Measurements from ENCODE around the gene AMN.

DNA sequence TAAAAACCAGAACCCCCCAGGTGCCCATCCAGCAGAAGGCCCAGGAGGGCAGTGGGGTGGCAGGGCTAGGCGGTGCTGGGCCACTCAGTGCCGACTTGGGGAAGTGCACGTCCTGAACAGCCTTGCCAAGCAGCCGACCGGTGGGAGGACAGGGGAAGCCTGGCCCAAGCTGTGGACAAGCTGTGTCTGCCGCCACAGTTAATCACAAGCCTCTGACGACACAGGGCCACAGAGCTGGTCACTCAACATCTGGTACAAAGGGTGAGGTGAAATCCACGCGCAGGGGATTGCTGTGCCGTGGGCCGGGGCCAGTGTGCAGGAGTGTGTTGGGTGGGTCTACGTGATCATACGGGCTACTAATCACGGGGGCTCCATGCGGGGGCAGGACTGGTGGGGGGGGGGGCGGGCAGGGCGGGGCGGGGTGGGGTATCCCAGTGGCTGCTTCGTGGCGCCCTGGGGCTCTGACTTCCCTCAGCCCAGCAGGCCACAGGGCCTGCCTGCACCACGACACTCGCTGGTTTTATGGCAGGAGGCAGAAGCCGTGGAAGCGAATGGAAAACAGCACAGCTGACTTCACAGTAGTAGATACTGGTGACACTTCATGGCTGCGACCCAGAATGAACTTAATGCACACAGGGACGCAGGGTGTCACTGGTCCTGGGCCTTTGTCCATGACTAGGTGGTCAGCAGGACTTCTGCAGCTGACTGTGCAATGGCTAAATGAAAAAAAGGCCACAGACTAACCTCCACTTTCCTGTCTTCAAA, 10.2 kb downstream of the AMN start:
- no peak for TF ChIP-seq POLR2AphosphoS5 (IDR thresholded peaks at IDR 0.05; ENCODE audit: low read depth, low read length)
- TF ChIP-seq, protein P1, sequence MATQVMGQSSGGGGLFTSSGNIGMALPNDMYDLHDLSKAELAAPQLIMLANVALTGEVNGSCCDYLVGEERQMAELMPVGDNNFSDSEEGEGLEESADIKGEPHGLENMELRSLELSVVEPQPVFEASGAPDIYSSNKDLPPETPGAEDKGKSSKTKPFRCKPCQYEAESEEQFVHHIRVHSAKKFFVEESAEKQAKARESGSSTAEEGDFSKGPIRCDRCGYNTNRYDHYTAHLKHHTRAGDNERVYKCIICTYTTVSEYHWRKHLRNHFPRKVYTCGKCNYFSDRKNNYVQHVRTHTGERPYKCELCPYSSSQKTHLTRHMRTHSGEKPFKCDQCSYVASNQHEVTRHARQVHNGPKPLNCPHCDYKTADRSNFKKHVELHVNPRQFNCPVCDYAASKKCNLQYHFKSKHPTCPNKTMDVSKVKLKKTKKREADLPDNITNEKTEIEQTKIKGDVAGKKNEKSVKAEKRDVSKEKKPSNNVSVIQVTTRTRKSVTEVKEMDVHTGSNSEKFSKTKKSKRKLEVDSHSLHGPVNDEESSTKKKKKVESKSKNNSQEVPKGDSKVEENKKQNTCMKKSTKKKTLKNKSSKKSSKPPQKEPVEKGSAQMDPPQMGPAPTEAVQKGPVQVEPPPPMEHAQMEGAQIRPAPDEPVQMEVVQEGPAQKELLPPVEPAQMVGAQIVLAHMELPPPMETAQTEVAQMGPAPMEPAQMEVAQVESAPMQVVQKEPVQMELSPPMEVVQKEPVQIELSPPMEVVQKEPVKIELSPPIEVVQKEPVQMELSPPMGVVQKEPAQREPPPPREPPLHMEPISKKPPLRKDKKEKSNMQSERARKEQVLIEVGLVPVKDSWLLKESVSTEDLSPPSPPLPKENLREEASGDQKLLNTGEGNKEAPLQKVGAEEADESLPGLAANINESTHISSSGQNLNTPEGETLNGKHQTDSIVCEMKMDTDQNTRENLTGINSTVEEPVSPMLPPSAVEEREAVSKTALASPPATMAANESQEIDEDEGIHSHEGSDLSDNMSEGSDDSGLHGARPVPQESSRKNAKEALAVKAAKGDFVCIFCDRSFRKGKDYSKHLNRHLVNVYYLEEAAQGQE (IDR thresholded peaks at IDR 0.05; ENCODE audit: insufficient read depth in 1 of 2, low read depth in 2 of 2, low read length in 2 of 2): no peak
- TF ChIP-seq TAF1 (IDR thresholded peaks at IDR 0.05; ENCODE audit: borderline replicate concordance, insufficient read depth, low read length): no peak

Measured in PFSK-1 (cell line).